Ammon's horn (tissue), 1 donor: ENCODE data around the gene KCNK17.
A peak's percentile ranks its signal among the peaks of the same experiment; 100 is the strongest.

Source experiments
- DNase-seq: peaks from one replicate; pipeline ENCODE4 v3.0.0-alpha.2; 2016; ENCODE audit warnings: low spot score

KCNK17 gene

GRCh38 chr6:39338397-39338796 is 24.2 kb upstream of the KCNK17 start:
- DNase-seq, result peak; percentile 54

DNA sequence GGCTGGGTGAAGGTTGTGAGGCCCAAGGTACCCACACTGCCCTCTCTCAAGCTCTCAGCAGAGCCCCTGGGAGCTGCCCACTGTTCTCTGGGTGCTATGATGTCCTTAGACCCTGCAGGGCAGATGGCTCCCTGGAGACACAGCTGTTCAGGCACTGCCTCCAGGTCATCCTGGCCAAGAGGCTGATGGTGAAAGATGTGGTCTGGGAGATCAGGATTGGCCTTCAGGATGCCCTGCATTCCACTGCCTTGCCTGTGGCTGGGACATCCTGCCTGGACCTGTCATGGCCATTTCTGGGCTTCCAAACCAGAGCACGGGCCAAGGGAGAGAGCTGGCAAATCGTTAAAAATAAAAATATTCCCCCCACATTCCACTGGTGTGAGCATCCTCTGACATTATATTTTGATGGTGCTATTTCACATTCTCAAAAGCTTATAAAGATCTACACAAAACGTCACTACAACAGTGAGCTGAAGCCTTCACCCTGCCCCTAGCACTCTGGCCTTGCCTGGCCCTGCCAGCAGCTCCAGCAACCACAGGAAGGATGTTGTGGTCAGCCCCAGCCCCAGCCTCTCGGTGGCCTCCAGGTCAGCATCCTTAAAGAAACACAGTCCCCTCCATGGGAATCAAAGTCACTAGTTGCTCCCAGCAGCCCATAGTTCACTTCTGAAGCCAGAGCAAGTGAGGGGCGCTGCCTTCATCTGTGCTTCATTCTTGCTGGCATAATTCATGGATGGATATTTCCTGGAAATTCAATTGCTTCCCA is 21.7 kb upstream of the KCNK17 start:
- peak; percentile 64 for DNase-seq

GRCh38 chr6:39333644-39334438 is 19.6 kb upstream of the KCNK17 start:
- no peak for DNase-seq

- DNase-seq, result peak; percentile 86
Measured at GRCh38 chr6:39330476-39330875, 16.3 kb upstream of the KCNK17 start.

GRCh38 chr6:39330057-39330456 is 15.8 kb upstream of the KCNK17 start:
- DNase-seq, result peak; percentile 63

DNA sequence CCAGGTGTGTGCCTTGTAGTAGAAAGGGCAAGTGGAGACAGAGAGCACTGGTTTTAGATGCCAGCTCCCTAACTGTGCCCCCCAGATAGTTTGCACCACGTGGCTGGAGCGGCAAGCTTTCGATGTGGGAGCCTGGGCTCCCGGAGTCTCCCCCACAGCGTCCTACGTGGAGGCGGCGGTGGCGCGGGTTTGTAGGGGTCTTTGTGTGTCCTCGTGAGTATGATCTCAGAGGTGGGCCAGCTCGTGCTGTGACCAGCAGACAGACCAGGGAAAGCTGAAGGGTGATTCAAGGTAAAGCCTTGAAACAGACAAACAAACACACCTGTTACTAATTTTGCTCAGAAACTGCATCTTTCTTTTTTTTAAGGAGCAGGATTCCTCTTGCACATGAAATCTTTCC is 13.8 kb upstream of the KCNK17 start:
- DNase-seq, result no peak

DNA sequence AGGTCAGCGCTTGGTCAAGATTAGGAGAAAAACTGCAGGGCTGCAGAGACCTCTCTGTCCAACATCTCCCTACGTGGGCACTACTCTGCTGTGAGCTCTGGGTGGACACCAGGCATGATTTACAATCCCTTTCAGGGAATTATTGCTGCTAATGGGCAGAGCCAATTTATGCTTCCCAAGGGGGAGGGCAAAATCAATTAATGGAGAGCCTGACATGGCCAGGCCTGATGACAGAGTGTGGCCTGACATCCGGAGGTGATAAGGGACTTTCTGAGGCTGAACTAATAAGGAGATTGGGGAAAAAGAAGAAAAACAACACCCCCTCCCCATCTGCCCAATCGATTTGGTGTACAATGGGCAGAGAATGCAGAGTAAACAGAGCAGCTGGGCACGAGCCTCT is 13.3 kb upstream of the KCNK17 start:
- DNase-seq, result no peak

DNA sequence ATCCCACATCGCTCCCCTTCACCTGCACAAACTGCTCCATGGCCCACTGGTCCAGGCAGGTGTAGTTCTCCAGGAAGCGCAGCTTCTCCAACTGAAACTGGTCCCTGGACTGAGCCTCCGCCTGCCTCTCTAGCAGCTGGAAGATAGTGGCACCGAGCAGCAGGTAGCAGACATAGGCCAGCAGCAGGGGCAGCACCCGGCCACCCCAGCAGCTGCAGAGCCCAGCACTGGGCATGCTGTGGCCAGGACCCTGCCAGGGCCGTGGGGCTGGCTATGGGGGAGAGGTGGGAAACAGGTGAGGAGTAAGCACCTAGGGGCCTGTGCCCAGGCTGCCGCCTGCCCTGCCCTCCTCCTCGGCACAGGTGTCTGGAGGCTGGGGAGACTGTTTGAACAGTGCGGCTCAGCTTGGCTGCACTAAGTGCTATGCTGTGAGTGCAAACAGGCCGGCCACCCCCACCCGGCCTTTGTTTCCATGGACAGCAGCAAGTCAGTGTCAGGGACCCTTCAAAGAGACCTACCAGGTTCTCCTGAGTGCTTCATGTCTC is 8.2 kb upstream of the KCNK17 start, which contains the start of gene KCNK16:
Gene KCNK16, minus strand, starts transcription at position 397 of the 545 bp plus-strand sequence. Its CDS starts 162 bp downstream, at position 235.
- no peak for DNase-seq

DNA sequence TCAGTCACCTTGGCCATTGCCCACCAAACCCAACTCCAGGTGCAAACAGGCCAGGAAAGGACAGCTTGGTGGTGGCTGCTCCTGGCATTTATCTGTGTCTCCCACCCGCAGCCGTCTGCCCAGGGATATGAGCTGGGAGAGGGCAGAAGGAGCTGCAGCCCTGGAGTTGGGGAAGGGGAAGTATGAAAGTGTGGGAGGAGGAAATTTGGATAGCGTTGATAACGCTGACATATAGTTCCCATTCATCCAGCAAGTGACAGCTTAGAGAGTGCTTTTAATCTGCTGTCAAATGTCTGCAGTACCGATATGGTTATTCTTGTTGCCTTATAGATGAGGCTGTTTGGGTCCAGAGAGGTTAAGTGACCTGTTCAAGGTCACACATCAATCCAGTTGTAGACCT is 7.5 kb upstream of the KCNK17 start:
- no peak for DNase-seq

- DNase-seq, result no peak
Measured at GRCh38 chr6:39320363-39320984, 6.3 kb upstream of the KCNK17 start.

GRCh38 chr6:39319621-39320362 is 5.6 kb upstream of the KCNK17 start:
- DNase-seq, result no peak

DNA sequence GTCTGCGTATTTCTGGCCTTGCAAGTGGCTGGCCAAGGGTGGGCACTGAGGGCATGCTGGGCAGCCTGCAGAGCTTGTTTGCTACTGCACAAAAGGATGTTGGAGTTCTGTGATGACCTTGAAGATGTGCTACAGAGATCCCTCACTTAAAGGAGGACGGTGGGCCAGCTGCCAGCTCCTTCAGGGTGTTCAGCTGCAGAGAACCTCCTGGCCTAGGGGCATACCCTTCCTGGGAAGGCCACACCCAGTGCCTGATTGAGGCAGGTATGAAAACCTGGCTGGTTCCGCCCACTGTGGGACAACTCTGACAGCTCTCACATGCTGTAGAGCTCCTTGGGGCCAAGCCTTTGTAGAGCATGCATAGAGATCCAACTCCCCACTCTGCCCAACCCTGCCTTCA is 3.0 kb upstream of the KCNK17 start:
- DNase-seq, result no peak

DNA sequence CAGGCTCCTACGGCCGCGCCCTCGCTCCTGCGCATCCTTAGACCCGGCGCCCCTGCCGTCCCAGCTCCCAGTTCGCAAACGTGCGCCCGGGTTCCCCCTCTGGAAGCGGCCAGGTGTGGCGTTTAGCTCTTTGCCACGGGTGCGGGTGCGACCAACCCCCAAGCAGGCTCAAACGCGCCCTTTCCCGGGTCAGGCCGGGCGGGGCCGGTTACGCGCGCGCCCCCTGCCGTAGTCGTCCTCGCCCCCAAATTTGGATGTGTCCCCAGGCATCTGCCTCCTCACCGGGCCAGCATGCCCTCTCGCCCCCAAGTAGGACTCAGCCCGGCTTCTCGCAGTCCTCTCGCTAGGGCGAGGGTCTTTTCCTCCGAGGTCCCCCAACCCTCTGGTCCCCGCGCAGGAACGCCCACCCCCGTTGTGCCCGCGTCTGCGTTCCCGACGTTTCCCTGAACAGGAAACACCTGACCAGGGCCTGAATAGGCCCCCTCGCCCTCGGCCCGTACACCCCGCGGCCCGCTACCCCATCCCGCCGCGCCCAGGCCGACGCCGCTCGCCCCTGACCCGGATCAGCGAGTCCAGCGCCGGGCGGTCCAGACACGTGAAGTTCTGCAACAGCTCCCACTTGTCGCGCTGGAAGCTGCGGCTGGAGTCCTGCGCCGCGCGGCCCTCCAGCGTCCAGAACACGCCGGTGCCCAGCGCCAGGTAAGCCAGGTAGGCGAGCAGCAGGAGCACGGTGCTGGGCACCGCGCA is 520 bp downstream of the KCNK17 start:
- no peak for DNase-seq

- peak; percentile 12 for DNase-seq
Measured at GRCh38 chr6:39312912-39313525, 1.2 kb downstream of the KCNK17 start.

- DNase-seq, result no peak
Measured at GRCh38 chr6:39310542-39310941, 3.7 kb downstream of the KCNK17 start.

GRCh38 chr6:39309942-39310531 is 4.2 kb downstream of the KCNK17 start:
- DNase-seq, result peak; percentile 84

DNA sequence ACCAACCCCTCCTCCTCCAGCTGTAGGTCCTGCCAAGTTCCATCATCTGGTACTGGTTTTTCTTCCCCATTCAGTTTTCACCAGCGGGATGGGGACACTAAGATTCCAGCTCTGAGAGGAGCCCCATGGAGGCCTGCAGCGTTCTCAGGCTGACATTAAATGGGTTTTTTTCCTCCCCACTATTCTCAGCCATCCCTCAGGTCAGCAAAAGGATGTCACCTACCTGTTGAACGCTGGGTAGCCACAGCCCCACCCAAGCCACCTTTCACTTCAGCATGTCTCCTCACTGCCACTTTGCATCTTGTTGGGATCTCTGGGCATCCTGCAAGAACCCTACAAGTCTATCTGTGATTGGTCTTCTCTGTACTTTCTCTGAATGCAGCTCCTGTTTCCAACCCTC is 6.8 kb downstream of the KCNK17 start:
- no peak for DNase-seq

DNA sequence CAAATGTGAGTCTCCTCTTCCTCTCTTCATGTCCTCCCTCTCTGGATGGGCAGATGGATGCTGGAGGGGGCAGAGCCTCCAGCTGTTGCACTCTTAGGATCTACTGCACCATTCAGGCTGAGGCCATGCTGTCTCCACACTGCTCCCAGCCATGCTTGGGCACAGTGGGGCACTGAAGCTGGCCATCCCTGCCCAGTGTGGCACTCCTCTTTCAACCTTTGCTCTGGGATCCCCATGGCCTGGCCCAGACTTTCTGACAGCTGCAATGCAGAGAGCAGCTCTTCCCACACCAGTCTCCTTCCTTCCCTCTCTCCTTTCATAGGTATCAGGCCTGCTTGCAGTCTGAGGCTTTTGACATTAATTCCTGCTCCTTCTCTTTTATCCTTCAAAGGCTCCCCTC is 9.3 kb downstream of the KCNK17 start:
- DNase-seq, result no peak

- DNase-seq, result no peak
Measured at GRCh38 chr6:39303425-39304153, 10.6 kb downstream of the KCNK17 start.
